HG03060 (cell line): ENCODE measurements around the gene NR2F6.

Experiments
- ATAC-seq: cut with Tn5 transposase; IDR thresholded peaks from one replicate; pipeline ENCODE4 v1.9.1; 2021; ENCODE audit warnings: low read depth, moderate number of reproducible peaks; ENCODE audit not compliant: unreplicated experiment

NR2F6 gene

DNA sequence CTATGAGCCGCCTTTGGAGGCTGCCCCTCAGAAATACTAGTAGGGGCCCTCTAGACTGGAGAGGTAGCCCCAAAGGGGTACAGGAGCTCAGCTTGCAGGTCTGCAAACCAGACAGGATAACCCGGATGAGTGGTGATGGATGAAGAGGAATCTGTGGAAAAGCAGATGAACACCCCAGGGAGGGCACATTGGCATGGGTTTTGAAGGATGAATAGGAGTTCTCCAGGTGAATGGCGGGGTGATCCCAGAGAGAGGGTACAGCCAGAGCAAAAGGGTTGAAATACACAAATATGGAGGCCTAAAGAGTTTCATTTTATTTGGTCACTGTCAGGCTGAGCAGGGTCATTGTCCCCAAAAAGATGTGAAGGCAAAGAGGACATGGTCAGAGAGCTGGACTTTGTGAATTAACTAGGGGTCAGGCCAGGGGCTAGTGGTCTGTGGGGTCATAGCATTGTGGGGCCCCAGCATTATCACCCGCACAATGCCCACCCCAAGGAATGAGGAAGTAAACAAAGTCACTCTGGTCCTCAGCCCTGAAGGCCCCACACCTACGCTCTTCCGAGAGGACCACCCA, 4.8 kb downstream of the NR2F6 start:
- no peak for ATAC-seq

DNA sequence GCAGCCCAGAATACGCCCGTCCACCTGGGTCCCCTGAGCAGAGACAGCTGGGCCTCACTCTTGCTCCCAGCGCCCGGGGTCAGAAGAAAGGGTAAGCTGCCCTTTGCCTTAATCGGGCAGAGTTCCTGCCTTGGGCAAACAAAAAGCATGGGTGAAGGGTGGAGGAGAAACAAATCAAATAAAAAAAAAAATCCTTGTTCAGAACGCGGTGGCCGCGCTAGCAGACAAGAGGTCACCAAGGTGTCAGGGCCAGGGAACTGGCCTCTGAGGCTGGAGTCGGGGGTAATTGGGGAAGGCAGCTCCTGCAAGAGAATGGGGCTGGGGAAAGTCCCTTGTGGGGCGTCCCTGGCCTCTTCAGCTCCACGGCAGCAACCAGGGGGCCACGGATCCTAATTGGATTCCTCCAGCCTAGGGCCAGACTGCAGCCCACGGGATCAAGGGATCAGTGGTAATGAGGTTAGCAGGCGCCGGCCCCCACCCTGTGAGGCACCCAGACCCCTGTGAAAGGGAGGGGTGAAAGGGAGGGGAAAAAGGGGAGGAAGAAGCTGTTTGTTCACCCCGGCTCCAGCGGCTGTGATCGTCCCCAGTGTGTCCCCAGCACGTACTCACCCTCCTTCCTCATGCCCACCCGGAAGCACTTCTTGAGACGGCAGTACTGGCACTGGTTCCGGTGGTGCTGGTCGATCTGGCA, 5.5 kb downstream of the NR2F6 start:
- no peak for ATAC-seq

DNA sequence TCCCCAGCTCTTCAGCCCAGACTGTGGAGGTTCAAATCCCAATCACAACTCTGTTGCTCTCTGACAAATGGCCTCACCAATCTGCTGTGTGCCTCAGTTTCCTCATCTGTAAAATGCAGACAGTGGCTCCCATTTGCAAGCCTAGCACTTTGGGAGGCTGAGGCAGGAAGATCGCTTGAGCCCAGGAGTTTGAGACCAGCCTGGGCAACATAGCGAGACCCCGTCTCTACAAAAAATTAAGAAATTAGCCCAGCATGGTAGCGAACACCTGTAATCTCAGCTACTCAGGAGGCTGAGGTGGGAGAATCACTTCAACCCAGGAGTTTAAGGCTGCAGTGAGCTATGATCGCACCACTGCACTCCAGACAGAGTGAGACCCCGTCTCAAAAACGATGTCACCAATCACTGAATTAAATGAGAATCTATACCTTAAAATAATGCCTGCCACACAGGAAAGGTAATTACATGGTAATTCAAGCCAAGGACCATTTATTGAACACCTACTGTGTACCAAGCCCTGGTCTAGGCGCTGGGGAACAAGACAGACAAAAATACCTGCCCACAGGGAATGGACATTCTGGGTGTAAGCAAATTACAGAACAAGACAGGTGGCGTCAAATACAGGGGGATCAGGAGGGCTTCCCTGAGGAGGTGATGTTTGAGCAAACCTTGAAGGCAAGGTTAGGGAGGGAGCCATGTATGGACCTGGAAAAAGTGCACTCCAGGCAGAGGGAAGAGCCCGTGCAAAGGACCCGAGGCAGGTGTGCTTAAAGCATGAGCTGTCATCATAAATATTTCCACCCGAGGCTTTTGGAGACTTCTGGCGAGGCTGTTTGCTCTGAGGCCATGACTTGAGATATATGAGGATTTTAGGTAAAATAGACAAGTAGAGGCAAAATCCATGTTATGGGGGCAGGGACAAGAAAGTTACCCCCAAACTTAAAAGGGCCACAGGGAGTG, 7.7 kb downstream of the NR2F6 start:
- ATAC-seq = no peak

DNA sequence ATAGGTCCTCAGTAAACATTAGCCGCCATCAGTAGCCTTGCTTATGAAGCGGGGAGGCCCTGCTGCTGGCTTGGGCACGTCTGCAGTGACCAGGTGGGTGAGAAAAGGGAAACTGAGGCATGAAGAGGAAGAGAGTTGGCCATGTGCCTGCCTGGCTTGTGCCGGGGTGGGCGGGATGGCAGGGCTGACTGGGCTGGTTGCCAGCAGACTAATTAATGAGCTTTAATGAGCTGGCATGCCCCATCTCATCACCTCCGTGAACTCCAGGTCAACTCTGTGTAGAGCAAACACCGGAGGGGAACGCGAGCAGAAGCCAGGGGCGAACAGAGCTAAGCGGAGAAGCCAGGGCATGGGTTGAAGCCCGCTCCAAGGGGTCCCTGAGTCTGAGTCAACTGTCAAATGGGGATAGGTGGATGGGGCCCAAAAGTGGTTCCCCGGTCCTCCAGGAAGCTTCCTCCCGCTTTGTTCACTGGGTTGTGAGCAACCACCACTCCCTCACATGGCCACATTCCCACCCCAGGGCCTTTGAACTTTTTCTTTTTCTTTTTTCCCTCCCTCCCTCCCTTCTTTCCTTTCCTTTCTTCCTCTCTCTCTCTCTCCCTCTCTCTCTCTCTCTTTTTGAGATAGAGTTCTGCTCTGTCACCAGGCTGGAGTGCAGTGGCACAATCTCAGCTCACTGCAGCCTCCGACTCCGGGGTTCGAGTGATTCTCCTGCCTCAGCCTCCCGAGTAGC, 8.7 kb downstream of the NR2F6 start:
- no peak for ATAC-seq

DNA sequence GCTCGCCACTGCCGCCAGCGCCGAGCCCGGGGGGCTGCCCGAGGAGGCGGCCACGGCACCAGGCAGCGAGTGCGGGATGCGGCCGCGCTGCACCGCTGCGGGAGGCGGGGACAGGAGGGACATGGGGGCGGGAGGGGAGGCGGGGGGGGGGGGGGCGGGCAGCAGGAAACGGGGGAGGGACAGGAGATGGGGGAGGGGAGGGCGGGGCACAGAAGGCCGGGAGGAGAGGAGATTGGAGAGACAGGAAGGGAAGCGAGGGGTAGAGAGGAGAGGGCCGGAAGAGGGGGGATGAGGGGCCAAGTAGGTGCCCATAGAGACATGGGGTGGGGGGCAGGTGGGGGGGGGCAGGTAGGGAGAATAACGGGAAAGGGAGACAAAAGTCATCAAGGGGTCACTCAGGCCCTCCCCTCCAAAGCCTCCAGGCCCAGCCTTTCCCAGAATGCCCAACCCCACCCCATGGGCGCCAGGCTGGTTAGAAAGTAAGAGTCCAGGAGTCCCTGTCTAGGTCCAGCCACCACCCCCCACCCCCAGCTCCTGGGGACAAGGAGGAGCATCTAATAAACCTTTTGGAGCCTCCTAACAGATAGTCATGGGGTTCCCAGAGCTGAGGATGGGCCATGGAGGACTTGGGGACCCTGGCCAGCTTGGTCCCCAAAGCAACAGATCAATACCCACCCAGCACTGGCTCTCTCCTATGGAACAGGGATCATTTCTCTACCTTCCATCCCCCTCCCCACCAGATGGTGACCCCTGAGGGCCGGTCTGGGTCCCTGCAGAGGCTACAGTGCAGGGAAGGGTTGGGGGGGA, 9.5 kb downstream of the NR2F6 start:
- ATAC-seq = no peak

DNA sequence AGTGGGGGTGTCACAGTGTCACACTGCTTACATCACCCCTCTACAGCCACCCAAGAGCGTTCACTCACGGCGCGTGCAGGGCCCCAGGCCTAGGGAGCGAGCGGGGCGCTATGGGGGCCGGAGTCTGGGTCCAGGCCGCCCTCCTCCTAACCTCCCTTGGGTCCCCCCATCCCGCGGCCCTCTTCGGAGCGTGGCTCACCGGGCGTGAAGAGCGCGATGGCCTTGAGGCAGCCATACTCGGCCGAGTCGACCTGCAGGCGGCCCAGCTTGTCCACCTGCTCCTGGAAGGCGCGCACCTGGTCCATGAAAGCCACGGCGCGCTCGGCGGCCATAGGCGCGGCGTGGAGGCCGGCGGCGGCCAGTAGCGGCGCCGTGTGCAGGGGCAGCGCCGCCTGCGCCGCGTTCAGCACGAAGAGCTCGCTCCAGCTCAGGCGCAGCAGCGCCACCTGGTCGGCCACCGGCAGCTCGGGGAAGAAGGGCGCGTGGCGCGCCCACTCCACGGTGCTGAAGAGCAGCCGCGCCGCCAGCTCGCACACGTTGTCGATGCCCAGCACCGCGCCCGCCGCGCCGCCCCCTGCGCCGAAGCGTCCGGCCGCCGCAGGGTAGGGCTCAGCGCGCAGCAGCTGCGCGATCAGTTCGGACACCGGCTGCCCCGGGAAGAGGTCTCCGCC, 10.3 kb downstream of the NR2F6 start:
- ATAC-seq = no peak

DNA sequence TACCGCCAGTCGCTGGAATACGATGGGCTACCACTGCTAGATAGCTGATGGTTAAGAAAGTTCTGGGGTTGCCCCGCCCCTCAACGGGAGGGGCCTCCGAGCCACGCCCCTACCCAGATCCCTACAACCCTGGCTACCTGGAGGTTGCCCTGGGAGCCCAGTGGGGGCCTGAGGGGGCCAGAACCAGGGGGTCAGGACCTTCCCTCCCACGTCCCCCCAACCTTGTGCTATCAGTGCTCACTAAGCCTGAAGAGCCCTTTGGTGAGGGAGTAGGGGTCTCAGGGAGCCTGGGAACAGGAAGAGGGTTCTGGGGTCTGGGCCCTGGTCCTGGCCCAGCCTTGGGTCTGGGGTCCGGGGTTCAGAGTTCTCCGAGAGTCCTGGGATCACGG, 10.8 kb downstream of the NR2F6 start:
- ATAC-seq = no peak

DNA sequence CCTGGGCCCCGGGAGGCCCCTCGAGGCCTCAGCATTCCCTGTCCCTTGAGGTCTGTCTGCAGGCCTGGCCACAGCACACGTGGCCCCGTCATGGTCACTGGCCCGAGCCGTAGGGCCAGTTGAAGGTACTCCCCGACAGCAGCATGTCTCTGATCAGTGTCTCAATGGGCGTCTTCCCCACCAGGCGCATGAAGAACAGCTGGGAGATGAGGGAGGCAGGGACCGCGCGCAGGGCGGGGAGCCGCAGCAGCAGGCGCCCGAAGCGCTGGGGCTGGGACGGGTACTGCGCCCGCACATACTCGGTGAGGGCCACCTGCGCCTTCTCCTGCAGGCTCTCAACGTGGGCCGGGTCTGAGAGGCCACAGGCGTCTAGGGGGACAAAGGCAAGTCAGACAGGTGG, 13.5 kb downstream of the NR2F6 start:
- ATAC-seq = no peak

DNA sequence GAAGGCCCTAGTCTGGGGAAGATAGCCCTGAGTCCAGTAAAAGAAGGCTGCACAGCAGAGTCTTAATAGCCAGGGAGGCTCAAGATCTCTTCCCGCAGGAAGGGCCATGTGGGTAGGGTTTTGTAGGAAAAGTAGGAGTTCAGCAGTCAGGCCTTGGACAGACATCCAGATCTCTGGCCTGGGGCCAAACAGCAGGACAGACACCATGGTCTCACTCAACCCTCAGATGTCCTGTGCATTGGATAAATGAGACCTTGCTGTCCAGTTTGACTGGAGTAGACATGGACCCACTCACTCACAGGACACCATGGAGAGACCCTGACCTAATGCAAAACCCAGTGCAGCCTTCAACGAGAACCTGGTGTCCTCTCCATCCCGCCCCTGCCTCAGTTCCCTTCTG, 15.8 kb downstream of the NR2F6 start:
- no peak for ATAC-seq

DNA sequence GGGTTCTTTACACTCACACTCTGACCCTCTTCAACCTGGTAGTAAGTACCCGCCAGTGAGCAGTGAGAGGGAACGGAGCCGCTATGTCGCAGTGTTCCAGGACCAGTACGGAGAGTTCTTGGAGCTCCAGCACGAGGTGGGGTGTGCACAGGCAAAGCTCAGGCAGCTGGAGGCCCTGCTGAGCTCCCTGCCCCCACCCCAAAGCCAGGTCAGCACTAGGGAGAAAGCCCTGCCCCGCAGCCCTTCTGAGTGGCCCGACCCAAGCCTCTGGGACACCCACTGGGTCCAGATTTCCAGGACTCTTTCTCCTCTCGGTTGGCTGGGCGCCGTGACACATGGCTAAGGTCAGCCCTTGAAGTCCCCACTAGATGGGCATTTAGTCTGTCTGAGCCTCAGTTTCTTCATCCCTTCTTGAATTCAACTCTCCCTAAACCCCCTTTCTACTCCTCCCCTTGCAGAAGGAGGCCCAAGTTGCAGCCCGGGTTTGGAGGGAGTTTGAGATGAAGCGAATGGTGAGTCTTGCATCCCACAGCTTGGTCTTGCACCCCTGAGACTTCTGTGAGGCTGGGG, 17.8 kb downstream of the NR2F6 start:
- ATAC-seq = no peak

DNA sequence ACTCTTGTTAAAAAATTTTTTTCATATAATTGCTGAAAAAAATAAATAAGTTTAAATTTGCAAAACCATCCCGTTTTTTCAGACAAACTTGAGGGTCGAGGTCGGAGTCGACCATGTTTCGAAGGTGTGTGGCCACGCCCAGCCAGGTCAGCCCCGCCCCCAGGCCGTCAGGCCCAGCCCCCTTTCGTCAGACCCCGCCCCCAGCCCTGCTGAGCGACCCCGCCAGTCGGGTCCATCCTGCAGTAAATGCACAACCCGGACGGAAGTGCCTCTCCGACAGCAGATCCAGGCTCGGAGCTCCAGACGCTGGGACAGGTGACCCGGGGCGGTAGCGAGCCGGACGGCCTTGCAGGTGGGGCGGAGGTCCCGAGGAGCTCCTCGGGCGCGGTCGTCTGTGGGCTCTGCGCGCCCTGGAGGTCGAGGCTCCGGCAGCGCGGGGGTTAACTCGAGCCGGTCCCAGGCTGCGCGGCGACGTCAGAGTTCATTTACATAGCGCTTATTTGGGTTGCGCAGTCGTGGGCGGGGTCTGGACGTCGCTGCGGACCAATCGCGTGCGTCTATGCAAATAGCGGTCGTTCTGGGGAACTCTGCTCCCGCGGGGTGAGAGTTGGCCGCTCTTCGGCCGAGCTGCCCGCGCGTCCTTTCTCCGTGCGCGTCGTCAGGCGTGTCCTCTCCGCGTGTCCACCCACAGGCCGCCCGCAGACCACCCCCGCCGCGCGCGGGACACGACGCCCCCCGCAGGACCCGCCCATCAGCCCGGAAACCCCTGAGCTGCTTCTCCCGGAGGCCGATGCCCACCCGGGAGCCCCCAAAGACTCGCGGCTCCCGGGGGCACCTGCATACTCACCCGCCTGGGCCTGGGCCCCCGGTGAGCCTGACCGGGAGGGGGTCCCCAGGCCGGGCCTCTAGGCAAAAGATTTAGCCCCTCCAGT, 19.5 kb downstream of the NR2F6 start, which contains the start of gene OCEL1:
Gene OCEL1 (plus strand): TSS at position 225 of the 932 bp plus-strand sequence. CDS start 22 bp downstream, at position 247.
- peak; percentile 81 for ATAC-seq

DNA sequence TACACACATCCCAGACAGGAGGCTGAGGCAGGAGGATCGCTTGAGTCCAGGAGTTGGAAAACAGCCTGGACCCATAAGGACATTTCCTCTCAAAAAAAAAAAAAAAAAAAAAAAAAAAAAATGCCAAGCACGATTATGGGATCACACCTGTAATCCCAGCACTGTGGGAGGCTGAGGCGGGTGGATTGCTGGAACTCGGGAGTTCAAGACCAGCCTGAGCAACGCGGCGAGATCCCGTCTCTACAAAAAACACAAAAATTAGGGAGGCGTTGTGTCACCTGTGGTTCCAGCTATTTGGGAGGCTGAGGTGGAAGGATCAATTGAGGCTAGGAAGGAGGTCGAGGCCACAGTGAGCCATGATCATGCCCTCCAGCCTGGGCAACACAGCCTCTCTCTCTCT, 20.7 kb downstream of the NR2F6 start:
- ATAC-seq = no peak

DNA sequence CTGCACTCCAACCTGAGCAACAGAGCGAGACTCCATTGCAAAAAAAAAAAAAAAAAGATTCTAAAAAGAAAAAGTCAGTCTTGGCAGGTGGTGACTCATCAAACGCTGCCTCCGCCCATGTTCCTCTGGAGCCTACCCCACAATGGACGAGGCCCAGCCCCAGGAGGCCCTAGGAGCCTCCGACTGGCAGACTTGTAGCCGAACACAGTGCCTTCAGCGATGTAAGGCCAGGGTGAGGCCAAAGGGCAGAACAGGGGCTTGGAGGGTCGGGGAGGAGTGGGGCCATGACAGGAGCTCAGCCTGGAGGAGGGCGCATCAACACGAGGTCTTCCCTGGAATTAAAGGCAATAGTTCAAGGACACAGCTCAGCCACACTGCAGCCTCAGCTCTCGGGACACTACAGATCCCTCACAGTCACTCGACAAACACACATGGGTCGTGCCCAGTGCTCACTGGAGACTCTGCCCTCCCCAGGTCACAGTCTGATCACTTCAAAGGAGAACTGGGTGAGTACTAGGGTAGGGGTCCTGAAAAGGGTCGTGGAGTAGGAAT, 25.4 kb downstream of the NR2F6 start:
- ATAC-seq = no peak

DNA sequence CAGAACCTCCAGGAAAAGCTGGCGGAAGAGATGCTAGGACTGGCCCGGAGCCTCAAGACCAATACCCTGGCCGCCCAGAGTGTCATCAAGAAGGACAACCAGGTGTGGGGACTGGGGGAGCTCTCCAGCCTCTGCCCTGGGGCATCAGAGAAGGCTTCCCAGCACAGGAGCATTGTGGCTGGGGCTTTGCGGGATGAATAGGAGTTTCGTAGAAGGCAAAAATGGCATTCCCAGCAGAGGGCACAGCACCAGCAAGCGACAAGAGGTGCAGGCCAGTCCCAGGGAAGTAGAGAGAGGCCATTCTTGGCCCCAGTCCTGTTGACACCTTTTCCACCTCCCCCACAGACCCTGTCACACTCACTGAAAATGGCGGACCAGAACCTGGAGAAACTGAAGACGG, 26.4 kb downstream of the NR2F6 start:
- no peak for ATAC-seq

DNA sequence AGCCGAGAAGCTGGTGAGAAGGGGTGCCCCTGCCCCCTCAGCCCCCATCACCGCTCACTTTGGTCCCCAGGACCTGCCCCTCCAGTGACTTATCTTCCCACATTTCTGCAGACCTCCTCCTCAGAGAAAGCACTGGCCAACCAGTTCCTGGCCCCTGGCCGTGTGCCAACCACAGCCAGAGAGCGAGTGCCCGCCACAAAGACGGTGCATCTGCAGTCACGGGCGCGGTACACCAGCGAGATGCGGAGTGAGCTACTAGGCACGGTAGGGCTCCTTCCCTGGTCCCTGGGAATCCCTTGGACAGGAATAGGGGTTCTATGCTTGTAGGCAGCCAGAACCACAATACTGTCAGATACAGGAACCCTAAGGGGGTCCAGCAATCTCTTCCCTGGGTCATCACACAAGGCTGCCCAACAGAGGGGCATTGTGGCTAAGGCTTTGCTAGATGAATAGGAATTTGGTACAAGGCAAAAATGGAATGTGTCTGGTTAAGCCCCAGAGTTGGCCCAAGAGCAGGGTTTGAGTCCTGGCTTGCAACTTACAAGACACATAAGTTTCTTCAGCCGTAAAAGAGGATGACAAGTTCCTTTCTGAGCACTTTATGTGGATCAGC, 29.6 kb downstream of the NR2F6 start:
- ATAC-seq = no peak

DNA sequence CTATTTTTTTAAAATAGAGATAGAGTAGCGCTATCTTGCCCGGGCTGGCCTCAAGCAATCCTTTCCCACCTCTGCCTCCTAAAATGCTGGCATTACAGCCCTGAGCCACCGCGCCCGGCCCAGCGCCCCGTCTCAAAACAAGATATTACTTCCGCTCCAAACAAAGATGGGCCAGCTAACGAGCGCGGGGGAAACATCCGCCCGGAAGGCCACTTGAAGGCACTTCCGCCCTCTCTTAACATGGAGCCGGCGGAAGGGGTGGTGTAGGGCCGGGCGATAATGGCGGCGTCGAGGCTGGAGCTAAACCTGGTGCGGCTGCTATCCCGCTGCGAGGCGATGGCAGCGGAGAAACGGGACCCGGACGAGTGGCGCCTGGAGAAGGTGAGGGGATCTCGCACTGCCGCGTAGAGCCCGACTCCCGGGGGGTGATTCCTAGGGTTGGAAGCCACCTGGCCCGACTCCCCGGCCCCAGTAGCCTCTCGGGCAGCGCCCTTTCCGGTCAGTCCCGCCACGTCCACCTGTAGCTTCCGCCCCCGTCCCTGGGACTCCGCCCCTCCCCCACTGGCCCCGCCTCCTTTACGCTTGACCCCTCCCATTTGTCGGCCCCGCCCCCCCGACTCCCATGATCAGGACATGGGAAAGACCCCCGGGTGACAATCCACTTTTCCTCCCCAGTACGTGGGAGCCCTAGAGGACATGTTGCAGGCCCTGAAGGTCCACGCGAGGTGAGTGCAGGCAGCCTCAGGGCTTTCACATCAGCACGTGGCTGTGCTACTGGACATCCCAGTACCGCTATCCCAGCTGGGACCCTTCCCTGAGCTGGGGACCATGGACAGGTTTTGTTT, 30.4 kb downstream of the NR2F6 start, which contains the start of gene USE1:
Gene USE1 (plus strand): TSS at position 231 of the 845 bp plus-strand sequence. CDS start 49 bp downstream, at position 280.
- no peak for ATAC-seq
